LNCaP clone FGC (cell line): ENCODE results near the gene DDIT4.
A peak's percentile ranks its signal among the peaks of the same experiment; 100 is the strongest.
"Not testable (repeated sequence)": the region's sequence is repeated elsewhere in the genome, so short reads cannot be mapped to it uniquely, and the experiment has no call there.

Experiments used
- DNase-seq: peaks from one replicate; pipeline ENCODE4 v3.0.0-alpha.2; 2011; ENCODE audit warnings: low read depth
- H3K4me3 ChIP-seq: 2 replicates; pipeline ENCODE4 v1.5.1; 2011; ENCODE audit warnings: mild to moderate bottlenecking, low read depth, low read length, control low read depth
- TF ChIP-seq, protein P1 (sequence below): IDR thresholded peaks from 2 replicates; pipeline ENCODE4 v1.5.1; 2012; ENCODE audit warnings: mild to moderate bottlenecking; ENCODE audit not compliant: control insufficient read depth, insufficient read depth; ENCODE audit errors: extremely low read depth

The DDIT4 gene

DNA sequence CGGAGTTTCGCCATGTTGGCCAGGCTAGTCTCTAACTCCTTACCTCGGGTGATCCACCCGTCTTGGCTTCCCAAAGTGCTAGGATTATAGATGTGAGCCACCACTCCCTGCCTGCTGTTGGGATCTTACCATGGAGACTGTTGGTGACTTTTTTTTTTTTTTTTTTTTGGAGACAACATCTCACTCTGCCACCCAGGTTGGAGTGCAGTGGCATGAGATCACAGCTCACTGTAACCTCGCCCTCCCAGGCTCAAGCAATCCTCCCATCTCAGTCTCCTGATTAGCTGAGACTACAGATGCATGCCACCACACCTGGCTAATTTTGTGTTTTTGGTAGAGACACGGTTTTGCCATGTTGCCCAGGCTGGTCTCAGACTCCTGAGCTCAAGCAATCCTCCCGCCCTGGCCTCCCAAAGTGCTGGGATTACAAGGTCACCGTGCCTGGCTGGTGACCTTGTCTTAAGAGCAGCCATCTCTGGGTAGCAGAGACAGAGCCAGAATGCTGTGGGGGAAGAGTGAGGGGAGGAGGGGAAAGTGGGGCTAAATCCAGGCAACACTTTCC lies 32.0 kb upstream of the DDIT4 start:
- no peak for DNase-seq
- TF ChIP-seq, protein P1, sequence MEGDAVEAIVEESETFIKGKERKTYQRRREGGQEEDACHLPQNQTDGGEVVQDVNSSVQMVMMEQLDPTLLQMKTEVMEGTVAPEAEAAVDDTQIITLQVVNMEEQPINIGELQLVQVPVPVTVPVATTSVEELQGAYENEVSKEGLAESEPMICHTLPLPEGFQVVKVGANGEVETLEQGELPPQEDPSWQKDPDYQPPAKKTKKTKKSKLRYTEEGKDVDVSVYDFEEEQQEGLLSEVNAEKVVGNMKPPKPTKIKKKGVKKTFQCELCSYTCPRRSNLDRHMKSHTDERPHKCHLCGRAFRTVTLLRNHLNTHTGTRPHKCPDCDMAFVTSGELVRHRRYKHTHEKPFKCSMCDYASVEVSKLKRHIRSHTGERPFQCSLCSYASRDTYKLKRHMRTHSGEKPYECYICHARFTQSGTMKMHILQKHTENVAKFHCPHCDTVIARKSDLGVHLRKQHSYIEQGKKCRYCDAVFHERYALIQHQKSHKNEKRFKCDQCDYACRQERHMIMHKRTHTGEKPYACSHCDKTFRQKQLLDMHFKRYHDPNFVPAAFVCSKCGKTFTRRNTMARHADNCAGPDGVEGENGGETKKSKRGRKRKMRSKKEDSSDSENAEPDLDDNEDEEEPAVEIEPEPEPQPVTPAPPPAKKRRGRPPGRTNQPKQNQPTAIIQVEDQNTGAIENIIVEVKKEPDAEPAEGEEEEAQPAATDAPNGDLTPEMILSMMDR = no peak
- H3K4me3 ChIP-seq = no peak overlapping the region

DNA sequence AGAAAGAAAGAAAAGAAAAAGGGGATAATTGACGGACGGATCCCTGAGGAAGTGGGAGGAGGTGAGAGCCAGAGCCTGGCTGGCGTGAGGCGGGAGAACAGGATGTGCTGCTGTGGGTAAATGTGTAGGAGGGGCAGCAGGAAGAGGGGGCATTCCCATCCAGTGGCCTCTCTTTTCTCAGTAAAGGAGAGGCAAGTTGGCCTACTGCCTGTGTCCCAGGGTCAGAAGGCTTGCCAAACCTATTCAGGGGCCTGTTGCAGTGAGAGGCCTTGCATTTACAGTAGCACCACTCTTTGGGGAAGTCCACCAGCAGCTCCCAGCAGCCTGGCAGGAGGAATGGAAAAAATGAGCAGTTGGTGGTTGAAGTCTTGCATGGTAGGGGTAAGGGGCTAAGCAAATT lies 31.0 kb upstream of the DDIT4 start:
- TF ChIP-seq, protein P1 = no peak
- H3K4me3 ChIP-seq = no peak overlapping the region
- no peak for DNase-seq

DNA sequence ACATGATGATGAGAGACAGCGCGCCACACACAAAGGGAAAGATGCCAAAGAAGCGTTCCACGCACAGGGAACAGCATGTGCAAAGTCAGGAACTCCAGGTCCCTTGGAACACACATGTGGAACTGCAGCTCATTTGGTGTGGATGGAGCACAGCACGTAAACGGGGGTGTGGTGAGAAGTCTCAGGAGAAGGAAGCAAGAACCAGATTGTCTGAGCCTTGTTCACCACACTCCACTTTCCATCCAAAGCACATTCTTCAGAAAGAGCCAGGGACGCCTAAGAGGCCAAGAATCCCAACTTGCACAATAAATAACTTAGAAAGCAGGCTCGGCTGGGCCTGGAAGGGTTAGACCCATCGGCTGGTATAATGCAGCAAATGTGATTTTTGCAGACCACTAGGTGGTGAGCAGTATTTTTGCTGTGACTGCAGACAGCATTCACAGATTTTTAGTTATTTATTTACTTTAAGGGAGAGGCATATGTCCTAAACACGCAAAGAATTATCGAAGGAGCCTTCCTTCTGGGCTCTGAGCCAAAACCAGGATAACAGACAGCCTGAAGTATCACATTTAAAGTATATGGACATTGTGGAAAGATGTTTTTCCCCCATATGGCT lies 29.8 kb upstream of the DDIT4 start:
- DNase-seq = peak; percentile 47
- no peak overlapping the region for H3K4me3 ChIP-seq
- TF ChIP-seq, protein P1 = peak; percentile 34; the same call in 1 of the 2 replicates

DNA sequence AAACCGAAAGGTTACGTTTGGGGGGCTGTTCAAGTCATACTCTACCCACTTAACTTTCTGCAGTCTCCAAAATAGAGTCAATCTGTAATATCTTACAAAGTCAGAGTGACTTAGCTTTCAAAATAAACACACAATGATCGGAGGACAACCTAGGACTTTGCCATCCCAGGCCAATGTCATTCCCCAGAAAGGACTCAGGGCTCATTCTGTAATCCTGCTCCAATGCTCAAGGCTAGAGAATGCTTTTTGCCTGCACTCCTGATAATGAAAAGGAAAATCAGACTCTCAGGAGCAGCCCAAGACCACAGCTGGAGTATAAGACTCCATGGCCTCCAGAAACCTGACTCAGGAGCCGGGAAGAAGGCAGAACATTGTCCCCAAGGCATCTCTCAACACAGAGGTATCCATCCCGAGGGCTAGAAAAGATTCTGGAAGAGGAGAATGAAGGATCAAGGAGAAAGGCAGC lies 29.1 kb upstream of the DDIT4 start:
- DNase-seq = no peak
- no peak overlapping the region for H3K4me3 ChIP-seq
- TF ChIP-seq, protein P1 = no peak

DNA sequence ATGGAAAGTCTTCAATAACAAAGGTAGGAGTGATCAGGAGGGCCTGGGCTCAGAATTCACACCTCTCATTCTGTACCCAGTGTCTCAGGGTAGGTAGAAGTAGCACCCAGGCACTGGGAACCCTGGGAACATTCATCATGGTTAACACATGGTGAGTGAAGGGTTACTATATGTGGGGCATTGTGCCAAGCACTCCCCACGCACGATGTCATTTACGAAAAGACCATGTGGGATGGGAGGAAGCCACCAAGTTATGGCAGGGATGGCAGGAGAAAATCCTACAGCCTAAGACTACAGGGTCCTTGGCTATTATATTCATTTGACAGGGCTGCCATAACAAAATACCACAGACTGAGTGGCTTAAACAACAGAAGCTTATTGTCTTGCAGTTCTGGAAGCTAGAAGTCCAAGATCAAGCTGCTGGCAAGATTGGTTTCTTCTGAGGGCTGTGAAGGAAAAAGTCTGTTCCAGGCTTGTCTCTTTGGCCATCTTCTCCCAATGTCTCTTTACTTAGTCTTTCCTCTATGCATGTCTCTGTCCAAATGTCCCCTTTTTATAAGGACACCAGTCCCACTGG lies 27.7 kb upstream of the DDIT4 start:
- TF ChIP-seq, protein P1 = no peak
- DNase-seq = no peak
- H3K4me3 ChIP-seq = no peak overlapping the region

DNA sequence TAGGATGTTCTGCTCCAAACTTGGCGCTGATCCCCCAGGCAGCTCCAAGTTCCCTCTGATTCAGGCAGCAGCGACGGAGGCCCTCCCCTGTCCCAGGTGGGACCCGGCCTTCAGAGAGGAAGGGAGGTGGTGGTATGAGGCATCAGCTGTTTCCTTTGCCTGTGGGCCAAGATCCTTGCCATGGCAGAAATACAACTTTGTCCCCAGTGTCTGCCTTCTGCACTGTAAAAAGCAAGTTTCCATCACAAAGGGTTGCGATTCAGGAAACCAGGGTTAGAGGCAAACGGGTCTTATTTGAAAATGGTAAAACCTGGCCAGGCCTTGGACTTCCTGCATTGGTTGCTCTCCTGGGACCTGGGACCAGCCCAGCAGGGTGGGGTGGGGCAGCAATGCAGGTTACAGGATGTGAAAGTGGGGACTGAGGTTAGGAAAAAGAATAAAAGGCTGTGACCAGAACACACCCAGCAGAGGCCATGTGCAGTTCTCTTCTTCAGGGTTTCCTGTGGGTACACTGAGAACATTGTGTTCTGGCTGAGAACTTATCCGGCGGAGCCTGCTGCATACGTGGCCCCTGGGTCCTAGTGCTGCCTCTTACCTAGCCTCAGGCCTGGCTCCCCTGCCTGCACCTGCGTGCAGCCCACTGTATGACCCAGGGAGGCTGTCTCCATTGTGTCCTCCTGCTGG lies 25.1 kb upstream of the DDIT4 start:
- TF ChIP-seq, protein P1 = no peak
- peak overlapping the region; percentile 13; the same call in 1 of the 2 replicates for H3K4me3 ChIP-seq
- DNase-seq = peak; percentile 46

DNA sequence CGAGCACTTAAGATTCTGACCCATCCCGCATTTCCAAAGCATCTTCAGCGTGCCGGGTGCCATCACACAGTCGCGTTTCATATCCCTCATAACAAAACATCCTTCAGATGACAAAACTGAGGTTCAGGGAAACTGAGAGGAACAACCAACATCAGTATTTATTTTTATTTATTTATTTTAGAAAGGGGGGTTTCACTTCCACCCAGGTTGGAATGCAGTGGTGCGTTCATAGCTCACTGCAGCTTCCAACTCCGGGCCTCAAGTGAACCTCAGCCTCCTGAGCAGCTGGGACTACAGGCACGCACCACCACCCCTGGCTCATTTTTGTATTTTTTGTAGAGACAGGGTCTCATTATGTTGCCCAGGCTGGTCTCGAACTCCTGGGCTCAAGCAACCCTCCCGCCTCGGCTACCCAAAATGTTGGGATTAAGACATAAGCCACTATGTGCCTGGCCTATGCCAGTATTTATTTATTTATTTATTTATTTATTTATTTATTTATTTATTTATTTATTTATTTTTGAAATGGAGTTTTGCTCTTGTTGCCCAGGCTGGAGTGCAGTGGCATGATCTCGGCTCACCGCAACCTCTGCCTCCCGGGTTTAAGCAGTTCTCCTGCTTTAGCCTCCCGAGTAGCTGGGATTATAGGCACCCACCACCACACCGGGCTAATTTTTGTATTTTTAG lies 24.4 kb upstream of the DDIT4 start:
- H3K4me3 ChIP-seq = not testable (repeated sequence)

More for the DNA sequence above, 24.4 kb upstream of the DDIT4 start:
- not testable (repeated sequence) for DNase-seq
